Stimulated activated CD4-positive, alpha-beta T cell treated with anti-CD3 and anti-CD28 coated beads, Interleukin-4, amount 100 ng/mL, for 24 hours (primary cell): ENCODE measurements around the gene RANBP10.
A peak's percentile ranks its signal among the peaks of the same experiment; 100 is the strongest.

Source experiments
- DNase-seq: peaks from one replicate; pipeline ENCODE4 v3.0.0-alpha.2; 2020

RANBP10 gene

DNA sequence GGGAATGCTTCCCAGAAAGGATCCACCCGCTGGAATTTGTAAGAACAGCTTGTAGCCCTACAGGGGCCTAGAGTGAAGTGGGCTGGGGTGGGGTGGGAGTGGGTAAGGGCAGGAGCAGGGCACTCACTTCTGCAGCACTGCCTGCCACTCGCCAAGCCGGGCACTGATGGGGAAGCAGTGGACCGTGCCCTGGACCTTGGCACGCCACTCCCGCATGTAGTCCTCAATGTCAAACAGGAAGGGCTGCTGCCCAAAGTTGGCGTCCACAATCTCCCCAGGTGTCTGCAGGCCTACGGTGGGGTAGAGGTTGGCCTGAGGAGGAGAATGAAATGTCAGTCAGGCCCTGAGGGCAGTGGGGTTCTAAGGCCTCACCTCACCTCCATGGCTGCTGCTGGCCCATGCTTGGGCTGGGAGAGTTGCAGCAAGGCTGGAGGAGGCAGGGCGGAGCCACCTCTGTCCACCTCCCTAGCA is 71.6 kb downstream of the RANBP10 start:
- no peak for DNase-seq

- DNase-seq: no peak
These were observed 72.5 kb downstream of the RANBP10 start for GRCh38 chr16:67733734-67734470.

- DNase-seq: no peak
These were observed 74.6 kb downstream of the RANBP10 start for GRCh38 chr16:67731753-67732095.

DNA sequence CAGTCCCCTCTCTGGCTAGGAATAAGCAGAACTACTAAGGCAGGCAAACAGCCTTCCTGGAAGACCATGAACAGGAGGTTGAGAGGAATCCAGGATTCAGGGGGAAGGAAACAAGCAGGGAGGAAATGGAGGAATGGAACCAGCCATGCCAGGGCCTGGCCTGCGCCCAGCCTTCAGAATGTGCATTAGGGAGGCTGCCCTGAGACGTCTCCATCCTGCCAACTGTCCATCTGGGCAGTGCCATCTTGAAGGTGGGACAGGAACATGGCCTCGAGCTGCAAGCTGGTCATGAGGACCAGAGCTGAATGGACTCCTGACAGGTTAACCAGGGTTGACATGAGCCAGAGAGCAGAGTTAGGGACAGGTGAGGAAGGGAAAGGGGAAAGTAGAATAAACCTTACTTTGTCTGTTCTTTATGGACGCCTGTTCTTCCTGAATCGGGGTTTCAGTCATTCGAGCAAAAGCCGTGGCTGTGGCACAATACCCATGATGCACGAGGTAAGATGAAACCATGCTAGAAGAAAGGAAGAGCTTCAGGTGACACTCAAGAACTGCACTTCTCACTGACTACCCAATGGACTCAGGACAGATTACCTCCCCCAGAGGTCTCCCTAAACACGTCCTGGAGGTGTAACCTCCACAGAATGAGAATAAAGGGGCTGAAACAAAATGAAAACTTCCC is 75.1 kb downstream of the RANBP10 start:
- no peak for DNase-seq

- no peak for DNase-seq
These were observed 76.0 kb downstream of the RANBP10 start for GRCh38 chr16:67730326-67730725.

DNA sequence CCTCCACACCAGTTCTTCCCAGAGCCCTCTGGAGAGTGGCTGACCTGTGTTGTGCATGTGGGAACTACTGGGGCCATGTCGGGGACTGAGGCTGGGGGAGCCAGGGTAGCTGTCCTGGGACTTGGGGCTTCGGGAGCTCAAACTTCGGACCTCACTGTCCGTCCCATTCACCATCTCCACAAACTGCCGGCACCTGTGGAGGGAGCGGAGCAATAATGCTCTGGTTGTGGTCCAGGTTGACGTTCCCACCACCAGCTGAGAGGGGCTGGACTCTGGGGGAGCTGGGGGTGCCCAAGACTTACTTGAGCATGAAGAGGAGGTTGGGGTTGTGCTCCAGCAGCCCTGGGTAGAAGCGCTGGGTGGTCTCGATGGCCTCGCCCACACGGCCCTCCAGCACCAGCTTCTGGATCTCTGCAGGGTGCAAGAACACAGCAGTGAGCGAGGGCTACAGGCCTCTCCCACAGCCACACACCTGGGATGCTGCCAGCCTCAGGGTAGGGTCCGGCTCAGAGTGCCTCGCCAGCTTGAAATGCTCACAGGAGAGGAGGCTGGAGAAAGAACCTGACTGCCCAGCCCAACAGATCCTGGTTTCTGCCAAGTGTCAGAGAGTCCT is 76.6 kb downstream of the RANBP10 start:
- no peak for DNase-seq

- DNase-seq: no peak
These were observed 78.6 kb downstream of the RANBP10 start for GRCh38 chr16:67727521-67728485.

GRCh38 chr16:67726106-67727034 is 80.0 kb downstream of the RANBP10 start:
- DNase-seq: no peak

- no peak for DNase-seq
These were observed 82.5 kb downstream of the RANBP10 start for GRCh38 chr16:67723911-67724305.

DNA sequence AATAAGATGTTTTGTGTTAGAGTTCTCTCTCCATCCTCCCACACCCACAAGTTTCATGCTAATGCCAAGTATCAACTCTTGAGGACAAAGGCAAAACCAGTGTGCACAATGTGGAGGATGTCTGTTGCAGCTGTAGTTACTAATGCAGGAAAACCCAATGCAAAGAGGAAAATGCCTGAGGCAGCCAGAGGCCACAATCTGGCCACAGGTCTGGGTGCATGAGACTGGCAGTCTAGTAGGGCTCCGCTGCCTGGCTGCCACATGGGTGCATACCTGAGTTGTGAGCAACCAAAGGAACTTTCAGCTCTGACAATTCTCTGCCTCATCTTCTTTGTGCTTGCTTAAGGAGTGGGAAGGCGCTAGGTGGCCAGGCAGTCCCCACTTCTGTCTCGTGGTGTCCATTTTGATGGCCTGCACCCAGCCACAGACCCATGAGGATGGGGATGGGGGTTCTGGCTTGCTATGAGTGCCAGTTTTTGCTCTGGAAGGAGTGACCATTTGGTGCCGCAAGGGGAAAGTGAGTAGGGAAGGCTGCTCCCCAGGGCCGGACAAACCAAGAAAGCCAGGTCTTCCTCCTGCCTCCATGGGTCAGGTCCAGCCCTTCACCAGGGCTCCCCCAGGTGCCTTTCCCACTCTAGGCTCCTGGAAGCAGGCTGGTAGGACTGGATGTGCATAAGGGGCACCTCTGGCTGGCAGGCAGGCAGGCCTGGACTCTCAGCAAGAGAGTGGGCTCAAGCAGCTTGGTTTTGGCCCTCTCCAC is 83.0 kb downstream of the RANBP10 start:
- DNase-seq: no peak

DNA sequence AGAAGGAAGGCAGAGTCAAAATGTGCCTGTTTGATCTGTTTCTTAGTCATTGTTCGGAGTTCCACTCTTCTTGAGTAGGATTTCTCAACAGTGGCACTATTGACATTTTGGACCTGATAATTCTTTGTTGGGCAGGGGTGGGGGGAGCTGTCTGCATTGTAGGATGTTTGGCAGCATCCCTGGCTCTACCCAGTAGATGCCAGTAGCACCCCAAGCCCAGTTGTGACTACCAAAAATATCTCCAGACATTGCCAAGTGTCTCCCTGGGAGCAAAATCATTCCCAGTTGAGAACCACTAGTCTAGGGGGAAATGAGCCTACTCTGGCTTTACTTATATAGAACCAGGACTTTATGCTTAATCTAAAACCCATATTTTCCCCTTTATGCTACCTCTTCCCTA is 86.1 kb downstream of the RANBP10 start:
- no peak for DNase-seq

- DNase-seq: peak; percentile 7
These were observed 86.6 kb downstream of the RANBP10 start for GRCh38 chr16:67719778-67720144.

DNA sequence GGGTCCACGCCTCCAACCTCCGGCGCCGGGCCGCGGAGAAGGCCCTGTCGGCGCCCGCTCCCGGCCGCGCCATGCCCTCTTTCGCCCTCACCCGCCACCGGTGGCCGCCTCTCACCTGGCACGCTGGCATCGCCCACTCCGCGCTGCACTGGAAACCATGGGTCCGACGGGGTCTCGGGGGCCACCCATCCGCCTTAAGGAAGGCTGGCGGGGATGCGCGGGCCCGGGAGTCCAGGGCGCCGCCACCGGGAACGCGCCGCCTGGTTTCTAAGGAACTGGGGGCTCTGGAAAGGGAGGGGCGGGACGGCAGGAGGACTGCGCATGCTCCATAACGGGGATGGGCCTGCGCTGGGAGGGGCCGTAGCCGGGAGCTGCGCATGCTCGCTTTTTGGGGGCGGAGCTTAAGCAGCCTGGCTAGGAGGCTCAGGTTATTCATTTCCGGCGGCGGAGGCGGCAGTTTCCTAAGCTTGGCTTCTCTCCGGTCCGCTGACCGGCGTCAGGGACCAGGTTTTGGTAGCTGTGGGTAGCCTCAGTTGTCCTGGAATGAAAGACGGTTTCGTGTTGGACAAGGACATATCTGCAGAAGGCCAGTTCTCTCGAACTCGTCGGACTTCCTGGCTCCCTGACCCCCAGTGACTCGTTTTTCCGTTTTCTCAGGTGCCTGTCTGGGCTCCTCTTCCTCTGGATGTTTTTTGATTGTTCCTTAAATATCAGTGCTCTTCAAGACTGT is 87.1 kb downstream of the RANBP10 start, which contains the start of gene GFOD2:
TSS of gene GFOD2 (minus strand) at position 269 of the 730 bp plus-strand sequence. CDS start 33,601 bp downstream, outside the sequence.
- peak; percentile 99 for DNase-seq

GRCh38 chr16:67718668-67719047 is 87.7 kb downstream of the RANBP10 start:
- peak; percentile 14 for DNase-seq

DNA sequence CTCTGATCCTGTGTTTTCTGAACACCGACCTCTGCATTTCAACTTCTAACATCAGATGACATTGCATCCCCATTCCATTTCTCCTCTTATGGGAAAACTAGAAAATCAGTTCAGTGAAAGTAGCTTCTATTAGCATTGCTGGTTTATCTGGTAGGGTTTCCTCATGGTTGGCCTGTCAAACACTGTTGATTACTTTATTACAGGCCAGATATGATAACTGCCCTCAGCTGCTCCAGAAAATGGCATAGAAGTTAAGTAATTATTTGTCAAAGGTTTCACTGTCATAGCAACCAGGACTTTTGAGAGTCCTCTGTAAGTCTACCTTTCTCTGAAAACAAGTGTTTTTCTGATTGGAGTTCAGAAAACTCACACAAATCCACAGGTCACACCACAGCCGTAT is 90.3 kb downstream of the RANBP10 start:
- no peak for DNase-seq

DNA sequence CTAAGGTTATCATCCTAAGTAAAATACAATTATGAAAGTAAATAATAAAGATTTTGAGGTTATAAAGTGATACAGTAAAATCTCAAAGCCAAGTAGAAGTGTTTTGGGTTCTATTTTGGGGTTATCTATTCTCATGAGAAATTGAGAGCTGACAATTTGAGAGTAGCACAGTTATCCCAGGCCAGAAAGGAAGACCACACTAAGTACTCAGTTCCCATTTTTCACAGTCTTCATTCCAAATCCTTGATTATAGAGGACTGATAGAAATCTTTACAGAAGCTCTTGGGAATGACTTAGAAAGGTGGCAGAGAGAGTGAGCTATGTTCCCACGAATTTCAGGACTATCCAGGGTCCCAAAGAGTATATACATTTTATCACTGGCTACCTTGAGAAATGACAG is 91.8 kb downstream of the RANBP10 start:
- no peak for DNase-seq

DNA sequence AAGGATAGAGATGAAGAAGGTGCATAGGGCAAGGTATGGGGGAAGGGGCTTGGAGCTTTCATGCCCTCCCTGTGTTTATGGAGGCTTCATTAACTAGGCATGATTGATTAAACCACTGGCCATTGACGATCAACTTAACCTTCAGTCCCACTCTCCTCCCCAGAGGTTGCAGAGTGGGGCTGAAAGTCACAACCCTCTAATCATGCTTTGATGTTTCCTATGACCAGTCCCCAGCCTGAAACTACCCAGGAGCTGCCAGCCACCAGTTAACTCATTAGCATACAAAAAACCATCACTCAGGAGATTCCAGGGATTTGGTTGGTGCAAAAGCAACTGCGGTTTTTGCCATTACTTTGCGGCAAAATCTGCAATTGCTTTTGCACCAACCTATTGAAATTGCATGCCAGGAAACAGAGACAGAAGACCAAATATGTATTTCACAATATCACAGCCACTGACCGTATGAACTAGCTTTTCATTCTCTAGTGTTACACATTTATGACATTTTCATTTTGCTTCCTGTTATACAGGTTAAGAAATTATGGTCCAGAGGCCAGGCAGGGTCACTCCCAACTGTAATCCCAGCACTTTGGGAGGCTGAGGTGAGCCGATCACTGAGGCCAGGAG is 92.6 kb downstream of the RANBP10 start:
- DNase-seq: no peak

DNA sequence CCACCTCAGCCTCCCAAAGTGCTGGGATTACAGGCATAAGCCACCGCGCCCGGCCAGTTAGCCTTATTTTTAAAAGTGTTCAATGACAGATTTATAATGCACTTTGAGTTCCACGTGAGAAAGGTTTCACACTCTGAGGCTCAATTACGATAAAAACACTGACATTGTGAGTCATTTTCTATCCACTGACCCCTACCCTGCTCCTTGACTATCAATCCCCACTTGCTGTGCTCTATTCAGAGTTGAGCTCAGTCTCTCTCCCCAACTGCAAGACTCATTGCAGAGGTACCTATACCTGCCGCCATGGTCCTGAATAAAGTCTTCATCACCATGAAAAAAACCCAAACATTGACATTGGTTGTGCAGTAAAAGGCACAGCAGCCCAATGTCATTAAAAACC is 95.8 kb downstream of the RANBP10 start:
- no peak for DNase-seq

- DNase-seq: no peak
These were observed 97.3 kb downstream of the RANBP10 start for GRCh38 chr16:67709050-67709449.

DNA sequence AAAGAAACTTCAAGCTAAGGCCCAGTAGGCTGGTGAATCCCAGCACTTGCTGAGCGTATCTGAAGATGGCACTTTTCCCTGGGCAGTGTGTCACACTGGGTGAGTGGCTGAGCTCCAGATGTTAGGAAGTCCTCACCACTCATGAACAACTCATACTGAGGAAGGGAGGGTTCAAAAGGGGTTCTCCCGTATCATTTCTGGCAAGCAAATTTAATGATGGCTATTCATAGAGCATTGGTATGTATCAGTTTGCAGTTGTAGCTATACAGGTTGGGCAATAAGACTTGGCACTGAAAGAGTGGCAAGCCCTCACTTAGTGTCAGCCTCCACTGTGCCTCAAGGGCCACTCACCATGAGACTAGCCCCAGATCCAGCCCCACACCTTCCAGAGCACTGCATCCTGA is 98.0 kb downstream of the RANBP10 start:
- no peak for DNase-seq
